SKM-1 treated with dmso at 0.1 percent for 144 hours (cell line): Measurements from ENCODE around the gene SYTL2.
"Not testable (repeated sequence)": the region's sequence is repeated elsewhere in the genome, so short reads cannot be mapped to it uniquely, and the experiment has no call there.

Experiments
- DNase-seq: peaks from one replicate; lab custom pipeline; 2025; ENCODE audit not compliant: unreplicated experiment; lab: John Stamatoyannopoulos, UW

The SYTL2 gene, protein sequence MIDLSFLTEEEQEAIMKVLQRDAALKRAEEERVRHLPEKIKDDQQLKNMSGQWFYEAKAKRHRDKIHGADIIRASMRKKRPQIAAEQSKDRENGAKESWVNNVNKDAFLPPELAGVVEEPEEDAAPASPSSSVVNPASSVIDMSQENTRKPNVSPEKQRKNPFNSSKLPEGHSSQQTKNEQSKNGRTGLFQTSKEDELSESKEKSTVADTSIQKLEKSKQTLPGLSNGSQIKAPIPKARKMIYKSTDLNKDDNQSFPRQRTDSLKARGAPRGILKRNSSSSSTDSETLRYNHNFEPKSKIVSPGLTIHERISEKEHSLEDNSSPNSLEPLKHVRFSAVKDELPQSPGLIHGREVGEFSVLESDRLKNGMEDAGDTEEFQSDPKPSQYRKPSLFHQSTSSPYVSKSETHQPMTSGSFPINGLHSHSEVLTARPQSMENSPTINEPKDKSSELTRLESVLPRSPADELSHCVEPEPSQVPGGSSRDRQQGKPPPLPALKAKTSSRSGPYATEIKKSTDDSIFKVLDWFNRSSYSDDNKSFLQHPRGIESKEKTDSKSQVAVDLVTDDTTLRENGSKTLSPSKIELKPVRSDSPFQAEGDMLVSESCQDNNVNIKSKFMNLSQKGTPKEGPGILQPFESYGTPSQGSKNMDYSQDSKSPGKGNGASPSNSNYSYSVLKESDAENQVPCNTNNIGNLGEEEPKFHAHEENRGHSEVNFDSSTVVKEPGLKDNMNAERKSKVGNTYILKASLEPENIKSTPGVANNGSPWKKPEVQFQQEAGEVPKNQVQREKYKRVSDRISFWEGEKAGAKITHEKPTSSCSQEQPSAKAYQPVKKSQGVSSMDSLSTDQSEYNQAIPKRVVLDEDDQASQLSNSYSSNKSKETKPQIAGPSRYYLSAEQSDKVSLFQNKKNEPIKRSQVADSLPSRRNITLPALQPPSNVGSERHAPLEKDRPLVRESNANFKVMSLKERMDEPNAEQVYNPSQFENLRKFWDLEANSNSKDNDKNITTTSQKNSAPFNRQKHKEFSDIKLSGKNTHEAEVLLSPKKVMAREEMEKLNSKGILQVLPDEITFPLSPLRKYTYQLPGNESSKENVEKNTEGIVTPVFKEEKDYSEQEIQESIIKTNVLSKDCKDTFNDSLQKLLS (N-terminal part only)

DNA sequence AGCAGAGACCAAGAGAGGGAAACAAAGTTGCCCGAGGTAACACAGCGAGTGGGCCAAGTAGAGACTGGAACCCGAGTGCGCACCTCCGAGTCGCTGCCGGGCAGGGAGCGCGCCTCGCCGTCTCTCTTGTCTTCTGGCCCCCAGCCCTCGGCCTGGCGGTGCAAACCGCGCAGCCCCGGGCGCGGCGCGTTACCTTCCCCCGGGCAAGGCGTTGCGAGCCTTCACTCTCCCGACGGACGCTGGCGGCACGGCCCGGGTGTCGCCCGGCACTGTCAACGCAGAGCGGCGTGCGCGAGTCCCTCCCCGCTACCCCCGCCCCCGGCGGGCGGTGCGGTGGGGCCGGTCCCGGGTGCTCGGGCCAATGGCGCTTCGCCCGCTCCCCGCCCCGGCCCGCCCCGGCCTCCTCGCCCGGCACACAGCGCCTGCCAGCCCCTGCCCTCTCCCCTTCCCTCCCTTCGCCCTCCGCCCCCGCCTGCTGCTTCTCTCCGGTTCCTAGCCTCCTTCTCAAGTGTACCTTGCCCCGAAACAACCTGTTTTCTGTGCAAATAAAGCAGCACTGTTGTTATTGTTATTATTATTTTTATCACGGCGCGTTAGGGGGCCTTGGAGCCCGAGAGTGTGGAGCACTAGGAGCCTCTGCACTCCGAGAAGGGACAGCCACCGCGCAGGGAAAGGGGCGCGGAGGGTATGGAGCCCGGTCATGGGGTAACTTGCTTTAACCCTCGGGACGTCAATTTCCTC, at the start of gene SYTL2:
SYTL2 (minus strand) TSS at position 271 of the 741 bp plus-strand sequence. CDS start 53,416 bp downstream, outside the sequence.
- DNase-seq = peak; percentile 46

DNA sequence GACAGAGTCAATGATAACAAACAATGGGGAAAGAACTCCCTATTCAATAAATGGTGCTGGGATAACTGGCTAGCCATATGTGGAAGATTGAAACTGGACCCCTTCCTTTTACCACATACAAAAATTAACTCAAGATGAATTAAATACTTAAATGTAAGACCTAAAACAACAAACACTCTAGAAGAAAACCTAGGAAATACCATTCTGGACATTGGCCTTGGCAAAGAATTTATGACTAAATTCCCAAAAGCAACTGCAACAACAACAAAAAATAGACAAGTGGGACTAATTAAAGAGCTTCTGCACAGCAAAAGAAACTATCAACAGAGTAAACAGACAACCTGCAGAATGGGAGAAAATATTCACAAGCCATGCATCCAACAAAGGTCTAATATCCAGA, 48.6 kb upstream of the SYTL2 start:
- DNase-seq = not testable (repeated sequence)

DNA sequence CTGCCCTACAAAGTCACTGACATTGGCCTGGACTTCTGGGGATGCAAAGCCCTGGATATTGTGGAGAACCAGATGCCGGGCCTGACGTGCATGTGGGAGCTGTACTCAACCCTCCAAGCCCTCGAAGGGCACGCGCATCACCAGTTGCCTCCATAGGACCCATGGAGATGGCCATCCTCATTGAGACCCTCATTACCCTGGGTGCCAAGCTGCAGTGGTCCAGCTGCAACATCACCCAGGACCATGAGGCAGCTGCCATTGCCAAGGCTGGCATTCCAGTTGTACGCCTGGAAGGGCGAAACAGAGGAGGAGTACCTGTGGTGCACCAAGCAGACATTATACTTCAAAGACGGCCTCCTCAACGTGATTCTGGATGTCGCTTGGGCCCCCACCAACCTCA, 46.2 kb upstream of the SYTL2 start:
- no peak for DNase-seq

DNA sequence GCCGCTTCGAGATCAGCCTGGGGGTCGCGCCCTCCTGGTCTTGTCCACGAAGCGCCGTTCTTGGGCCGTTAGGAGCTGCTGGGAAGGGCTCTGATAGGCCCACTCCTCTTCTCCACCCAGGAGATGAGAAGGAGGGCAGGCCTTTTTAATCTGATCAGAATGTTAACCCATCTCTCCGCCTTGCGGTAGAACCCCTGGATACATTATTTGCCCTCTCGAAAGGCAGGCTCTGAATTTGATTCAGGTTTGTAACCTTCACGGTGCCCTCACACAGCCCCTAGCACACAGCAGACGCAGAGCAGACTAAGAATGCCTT, 44.4 kb upstream of the SYTL2 start, which contains the start of gene CCDC83:
CCDC83 (plus strand) TSS at position 43 of the 316 bp plus-strand sequence. CDS start 9,741 bp downstream, outside the sequence.
- DNase-seq = no peak

DNA sequence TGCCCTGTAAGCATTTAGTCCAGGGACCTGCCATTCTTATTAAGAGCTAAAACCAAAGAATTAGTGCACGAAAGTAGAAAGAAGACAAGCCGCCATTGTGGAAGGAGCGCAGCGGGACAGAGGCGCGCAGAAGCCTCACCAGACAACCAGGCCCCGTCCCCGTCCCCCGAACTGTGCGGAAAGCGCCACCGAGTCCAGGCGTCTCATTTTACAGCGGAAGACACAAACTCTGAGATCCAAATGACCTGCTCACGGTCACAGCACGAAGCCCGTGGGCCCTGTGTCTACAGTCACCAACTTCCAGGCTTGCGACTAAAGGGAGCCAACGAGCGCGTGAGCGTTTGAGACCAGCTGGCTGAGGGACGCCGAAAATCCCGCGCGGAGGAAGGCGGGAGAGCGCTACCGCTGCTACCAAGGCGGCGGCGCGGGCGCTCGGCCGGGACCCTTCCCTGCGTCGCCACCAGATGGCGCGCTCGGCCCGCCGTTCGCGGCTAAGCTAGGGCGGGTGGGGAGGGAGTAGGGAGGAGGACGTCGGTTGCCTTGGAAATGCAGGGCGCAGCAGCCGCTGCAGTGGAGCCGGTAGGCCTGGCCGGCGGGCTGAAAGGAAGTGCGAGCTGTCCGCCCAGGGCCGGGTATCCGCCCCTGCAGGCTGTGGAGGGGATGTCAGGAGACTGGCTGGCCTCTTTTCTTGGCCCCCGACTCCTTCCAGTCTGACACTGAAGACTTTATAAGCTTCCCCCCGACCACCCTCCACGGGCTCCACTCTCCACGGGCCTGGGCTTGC, 43.8 kb upstream of the SYTL2 start:
- DNase-seq = peak; percentile 94

DNA sequence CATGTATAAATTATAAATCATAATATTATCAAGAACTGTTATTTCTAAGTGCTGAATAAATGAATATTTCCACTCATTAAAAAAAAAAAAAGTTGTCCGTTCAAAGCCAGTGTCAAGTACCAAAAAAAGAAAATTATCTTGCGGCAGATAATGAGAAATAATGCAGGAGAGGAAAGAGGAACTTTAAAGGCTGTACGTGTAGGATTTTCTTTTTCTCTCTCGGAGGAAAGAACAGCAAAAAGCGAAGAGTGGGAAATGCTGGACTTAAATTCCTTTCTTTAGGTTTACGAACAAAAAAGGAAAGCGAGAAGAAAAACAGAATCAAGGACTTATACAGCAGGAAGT, 43.2 kb upstream of the SYTL2 start:
- DNase-seq = peak; percentile 34

DNA sequence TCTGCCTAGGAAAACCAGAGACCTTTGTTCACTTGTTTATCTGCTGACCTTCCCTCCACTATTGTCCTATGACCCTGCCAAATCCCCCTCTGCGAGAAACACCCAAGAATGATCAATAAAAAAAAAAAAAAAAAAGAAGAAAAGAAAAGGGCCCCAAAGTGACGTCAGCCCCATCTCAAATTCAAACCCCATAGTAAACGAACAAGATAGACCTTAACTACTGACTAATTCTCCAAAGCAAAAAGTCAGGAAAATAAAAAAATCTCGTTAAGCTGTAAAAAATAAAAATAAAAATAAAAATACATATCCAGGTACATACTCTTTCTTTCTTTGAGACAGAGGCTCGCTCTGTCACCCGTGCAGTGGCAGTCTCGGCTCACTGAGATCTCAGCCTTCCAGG, 42.6 kb upstream of the SYTL2 start:
- DNase-seq = not testable (repeated sequence)

DNA sequence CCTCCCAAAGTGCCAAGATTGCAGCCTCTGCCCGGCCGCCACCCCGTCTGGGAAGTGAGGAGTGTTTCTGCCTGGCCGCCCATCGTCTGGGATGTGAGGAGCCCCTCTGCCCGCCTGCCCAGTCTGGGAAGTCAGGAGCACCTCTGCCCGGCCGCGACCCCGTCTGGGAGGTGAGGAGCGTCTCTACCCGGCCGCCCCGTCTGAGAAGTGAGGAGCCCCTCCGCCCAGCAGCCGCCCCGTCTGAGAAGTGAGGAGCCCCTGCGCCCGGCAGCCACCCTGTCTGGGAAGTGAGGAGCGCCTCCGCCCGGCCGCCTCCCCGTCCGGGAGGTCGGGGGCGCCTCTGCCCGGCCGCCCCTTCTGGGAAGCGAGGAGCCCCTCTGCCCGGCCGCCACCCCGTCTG, 41.8 kb upstream of the SYTL2 start:
- DNase-seq = not testable (repeated sequence)

DNA sequence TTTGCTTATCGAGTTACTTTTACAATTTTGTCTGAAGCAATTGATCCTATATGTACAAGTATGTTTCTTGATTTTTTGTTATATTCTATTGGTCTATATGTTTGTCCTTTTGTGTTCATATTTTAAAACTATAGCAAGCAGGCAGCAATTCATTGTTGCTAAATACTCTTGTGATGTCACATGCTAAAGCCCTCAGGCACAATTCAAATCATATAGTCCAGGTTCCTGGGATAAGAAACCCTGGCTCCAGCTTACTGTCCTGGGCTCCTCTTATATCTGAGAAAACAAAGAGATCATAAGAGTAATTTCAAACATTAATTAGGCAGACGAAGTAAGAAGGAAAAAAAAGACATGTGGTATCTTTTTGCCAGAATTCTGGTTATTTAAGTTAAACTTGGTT, 37.6 kb upstream of the SYTL2 start:
- DNase-seq = no peak

DNA sequence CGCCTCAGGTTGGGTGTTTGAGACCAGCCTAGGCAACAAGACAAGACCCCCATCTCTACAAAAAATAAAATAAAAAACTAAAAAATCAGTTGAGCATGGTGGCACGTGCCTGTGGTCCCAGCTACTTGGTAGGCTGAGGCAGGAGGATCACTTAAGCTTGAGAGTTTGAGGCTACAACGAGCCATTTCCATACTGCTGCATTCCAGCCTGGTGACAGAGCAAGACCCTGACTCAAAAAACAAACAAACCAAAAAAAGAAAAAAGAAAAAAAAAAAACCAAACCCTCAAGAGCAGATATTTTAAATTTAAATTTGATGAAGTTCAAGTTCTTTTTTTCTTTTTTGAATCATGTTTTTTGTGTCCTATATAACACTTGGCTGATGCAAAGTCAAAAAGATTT, 37.1 kb upstream of the SYTL2 start:
- no peak for DNase-seq

DNA sequence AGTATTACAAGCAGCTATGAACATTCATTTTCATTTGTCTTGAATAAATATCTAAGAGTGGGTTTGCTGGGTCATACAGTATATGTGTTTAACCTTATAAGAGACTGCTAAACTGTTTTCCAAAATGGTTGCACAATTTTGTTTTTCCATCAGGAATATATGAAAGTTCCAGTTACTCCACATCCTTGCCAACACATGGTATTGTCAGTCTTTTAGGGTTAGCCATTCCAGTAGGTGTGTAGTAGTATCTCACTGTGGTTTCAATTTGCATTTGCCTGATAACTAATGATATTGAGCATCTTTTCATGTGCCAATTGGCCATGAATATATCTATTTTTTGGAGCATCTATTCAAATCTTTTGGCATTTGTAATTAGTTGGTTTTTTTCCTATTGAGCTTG, 36.5 kb upstream of the SYTL2 start:
- no peak for DNase-seq

DNA sequence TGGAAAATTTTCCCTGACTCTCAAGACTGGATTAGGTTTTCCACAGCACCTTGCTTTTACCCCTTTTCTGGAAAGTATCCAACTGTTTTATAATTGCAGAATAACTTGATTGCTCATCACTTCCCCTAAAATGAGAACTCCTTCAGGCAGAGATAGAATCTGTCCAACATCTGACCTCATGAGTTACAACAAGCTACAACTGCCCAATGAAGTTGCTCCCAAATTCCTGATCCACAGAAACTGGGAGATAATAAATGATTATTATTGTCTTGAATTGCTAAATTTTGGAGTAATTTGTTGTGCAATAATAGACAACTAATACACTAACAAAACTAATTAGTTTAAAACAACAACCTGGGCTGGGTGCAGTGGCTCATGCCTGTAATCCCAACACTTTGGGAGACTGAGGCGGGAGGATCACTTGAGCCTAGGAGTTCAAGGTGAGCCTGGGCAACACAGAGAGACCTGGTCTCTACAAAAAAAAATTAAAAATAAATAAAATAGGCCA, 34.2 kb upstream of the SYTL2 start:
- no peak for DNase-seq

DNA sequence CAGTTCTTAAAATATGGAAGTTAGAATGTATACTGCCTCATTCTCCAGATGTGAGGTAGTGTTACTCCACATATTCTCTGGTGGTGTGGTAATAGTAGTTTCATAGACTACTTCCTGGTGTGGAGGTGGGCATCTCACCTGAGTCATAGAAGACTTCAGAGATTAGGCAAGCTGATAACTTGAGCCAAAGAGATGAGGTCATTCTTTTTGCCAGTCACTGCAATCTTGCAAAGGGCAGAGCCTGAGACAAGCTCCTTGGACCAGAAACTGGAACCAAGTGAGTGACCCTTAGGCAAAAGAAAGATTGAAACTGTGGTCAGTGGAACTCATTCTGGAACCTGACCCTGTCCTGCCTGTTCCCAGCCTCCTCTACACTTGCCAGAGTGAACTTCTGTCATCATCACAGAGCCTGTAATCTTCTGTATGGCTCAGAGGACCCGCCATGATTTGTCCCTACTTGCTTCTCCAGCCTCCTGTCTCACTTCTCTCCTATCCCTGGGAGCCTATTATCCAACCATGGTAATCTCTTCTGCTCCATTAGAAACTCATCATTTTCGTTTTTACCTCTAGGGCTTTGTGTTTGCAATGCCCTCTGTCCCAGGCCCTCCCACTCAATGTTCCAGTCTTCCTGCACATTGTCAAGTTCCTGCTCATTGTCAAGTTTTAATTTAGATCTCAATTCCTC, 33.6 kb upstream of the SYTL2 start:
- DNase-seq = no peak

DNA sequence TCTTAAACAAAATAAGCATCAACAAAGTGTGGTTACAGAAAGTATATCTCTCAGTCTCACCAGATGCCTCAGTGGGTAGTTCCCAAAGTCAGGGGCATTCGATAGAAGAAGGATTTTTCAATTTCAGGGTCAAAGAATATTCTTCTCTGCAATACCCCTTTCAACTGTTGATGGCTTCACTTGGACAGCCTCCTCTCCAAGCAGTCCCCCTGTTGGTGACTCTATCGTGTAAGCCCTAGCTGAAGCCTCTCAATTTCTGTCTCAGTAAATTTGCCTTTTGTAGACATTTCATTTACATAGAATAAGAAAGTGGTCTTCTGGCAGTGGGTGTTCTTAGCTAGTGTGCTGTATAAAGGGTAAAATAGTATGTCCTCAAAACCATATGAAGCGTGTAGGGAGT, 33.0 kb upstream of the SYTL2 start:
- no peak for DNase-seq

DNA sequence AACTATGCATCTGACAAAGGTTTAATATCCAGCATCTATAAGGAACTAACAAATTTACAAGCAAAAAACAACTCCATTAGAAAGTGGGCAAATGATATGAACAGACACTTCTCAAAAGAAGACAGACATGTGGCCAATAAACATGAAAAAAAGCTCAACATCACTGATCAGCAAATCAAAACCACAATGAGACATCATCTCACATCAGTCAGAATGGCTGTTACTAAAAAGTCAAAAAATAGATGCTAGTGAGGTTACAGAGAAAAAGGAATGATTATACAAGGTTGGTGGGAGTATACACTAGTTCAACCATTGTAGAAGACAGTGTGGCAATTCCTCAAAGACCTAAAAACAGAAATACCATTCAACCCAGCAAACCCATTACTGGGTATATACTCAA, 30.0 kb upstream of the SYTL2 start:
- not testable (repeated sequence) for DNase-seq

DNA sequence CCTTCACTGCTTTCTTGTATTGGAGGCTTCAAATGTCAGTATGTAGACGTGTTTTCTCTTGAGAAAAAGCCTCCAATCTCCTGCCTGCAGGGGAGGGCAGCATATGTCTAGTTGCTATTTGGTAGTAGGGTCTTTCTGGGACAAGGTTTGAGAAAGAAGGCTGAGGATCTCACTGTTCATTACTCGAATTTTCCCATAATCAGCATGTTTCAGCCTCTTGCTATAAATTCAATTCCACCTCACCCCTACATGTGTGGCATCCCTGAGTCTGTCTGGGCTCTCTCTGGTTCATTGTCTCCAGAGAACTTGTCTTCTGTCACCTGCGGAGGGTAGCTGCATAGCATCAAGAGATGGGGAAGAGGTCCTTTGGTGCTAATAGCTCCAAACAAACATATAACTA, 24.8 kb upstream of the SYTL2 start:
- DNase-seq = no peak

DNA sequence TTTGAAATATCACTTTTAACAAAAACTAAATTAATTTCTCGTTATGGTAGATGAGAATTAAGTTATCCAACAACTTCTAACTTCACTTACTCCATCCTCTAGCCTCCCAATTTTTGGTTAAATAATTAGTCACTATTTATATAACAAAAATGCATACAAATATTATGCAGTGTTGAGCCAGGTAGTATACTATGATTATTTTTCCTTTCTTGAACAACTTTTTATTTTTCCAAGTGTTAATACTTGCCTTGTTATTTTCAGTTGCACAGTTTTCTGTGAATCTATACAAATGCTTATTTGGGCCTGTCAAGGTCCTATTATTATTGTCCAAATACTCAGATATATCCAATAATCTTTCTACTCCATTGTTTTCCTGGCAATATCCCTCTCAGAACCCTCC, 24.3 kb upstream of the SYTL2 start:
- DNase-seq = no peak

DNA sequence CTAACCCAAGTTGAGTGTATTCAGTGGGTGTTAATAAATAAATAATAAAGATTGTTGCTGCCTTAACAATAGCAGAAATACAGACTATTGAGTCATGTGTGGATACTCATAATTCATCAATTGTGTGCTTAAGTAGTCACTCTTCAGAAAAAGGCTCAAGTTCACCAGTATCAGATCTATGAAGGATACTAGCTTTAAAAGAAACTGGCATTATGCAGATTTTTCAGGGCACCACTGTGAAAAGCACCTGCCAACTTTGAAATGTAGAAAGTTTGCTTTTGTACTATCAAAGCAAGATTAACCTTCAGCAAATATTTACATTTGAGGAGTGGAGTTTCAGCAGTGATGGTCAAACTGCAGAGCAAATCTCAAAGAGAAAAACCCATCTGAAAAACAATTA, 20.1 kb upstream of the SYTL2 start:
- no peak for DNase-seq

DNA sequence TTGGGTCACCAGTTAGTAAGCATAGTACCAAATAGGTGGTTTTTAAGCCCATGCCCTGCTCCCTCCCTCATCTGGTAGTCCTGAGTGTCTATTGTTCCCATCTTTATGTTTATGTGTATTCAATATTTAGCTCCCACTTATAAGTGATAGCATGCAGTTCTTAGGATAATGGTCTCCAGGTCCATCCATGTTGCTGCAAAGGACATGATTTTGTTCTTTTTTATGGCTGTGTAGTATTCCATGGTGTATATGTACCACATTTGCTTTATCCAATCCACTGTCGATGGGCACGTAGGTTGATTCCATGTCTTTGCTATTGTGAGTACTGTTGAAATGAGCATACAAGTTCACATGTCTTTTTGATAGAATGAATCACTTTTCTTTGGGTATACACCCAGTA, 18.2 kb upstream of the SYTL2 start:
- DNase-seq = no peak

DNA sequence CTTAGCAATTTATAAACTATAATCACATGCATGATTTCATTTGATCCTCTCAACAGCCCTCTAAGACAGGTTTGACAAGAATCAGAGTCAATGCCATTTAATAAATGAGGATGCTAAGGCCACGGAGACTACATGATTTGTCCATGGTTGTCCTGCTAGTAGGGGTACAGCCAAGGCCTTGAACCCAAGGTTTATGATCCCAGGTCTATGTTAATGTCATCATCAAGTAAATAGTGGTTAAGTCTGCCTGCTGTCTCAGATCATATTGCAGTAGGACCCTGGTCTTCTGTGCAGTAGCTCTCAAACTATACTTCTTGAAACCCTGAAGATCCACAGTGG, 17.7 kb upstream of the SYTL2 start:
- no peak for DNase-seq
